RWPE2 (cell line): Measurements from ENCODE around the gene MCF2L.

Experiments used
- ATAC-seq: fragments of 200-7000 bp; cut with Tn5 transposase; 3 replicates; pipeline ENCODE4 v1.9.1; 2021; ENCODE audit warnings: low read depth
- DNase-seq: peaks from one replicate; pipeline ENCODE4 v3.0.0-alpha.2; 2020; ENCODE audit warnings: low spot score
- H3K27ac ChIP-seq: fragments of 450-650 bp; 2 replicates; pipeline ENCODE4 v1.5.1; 2017; ENCODE audit warnings: mild to moderate bottlenecking; ENCODE audit not compliant: poor library complexity, severe bottlenecking
- H3K27me3 ChIP-seq: fragments of 250-450 bp; sonication (Bioruptor Pico); 2 replicates; pipeline ENCODE4 v1.5.1; 2021; ENCODE audit warnings: mild to moderate bottlenecking, moderate library complexity; ENCODE audit not compliant: insufficient read depth, poor library complexity, severe bottlenecking
- H3K36me3 ChIP-seq: fragments of 250-450 bp; sonication (Bioruptor Pico); 2 replicates; pipeline ENCODE4 v1.5.1; 2020; ENCODE audit warnings: low read depth, mild to moderate bottlenecking, moderate library complexity
- H3K4me1 ChIP-seq: fragments of 250-450 bp; sonication (Bioruptor Pico); 2 replicates; pipeline ENCODE4 v1.5.1; 2021; ENCODE audit warnings: mild to moderate bottlenecking, moderate library complexity; ENCODE audit not compliant: insufficient read depth, poor library complexity, severe bottlenecking
- H3K4me3 ChIP-seq: fragments of 250-450 bp; sonication (Bioruptor Pico); 2 replicates; pipeline ENCODE4 v1.5.1; 2021; ENCODE audit warnings: mild to moderate bottlenecking, moderate library complexity; ENCODE audit not compliant: severe bottlenecking
- H3K9me3 ChIP-seq: fragments of 250-450 bp; sonication (Bioruptor Pico); 2 replicates; pipeline ENCODE4 v1.5.1; 2021; ENCODE audit warnings: mild to moderate bottlenecking, moderate library complexity; ENCODE audit not compliant: severe bottlenecking
- TF ChIP-seq, protein P1 (sequence below): fragments of 450-650 bp; IDR thresholded peaks from one replicate; pipeline ENCODE4 v1.5.1; 2017; ENCODE audit warnings: mild to moderate bottlenecking, moderate library complexity; ENCODE audit not compliant: poor library complexity, severe bottlenecking

Gene MCF2L

GRCh38 chr13:113141601-113141970, 172.6 kb downstream of the MCF2L start:
- no peak for DNase-seq

GRCh38 chr13:113142876-113143275, 173.9 kb downstream of the MCF2L start:
- H3K27me3 ChIP-seq = no peaks in the 10 kb centered on the region
- ATAC-seq (no peak), DNase-seq (no peak)
- H3K27ac ChIP-seq = no peak overlapping the region
- H3K4me3 ChIP-seq = no peak overlapping the region
- TF ChIP-seq, protein P1, sequence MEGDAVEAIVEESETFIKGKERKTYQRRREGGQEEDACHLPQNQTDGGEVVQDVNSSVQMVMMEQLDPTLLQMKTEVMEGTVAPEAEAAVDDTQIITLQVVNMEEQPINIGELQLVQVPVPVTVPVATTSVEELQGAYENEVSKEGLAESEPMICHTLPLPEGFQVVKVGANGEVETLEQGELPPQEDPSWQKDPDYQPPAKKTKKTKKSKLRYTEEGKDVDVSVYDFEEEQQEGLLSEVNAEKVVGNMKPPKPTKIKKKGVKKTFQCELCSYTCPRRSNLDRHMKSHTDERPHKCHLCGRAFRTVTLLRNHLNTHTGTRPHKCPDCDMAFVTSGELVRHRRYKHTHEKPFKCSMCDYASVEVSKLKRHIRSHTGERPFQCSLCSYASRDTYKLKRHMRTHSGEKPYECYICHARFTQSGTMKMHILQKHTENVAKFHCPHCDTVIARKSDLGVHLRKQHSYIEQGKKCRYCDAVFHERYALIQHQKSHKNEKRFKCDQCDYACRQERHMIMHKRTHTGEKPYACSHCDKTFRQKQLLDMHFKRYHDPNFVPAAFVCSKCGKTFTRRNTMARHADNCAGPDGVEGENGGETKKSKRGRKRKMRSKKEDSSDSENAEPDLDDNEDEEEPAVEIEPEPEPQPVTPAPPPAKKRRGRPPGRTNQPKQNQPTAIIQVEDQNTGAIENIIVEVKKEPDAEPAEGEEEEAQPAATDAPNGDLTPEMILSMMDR = no peak
- no peaks in the 10 kb centered on the region for H3K4me1 ChIP-seq
- H3K9me3 ChIP-seq = no peaks in the 10 kb centered on the region
- H3K36me3 ChIP-seq = no peaks in the 10 kb centered on the region

More at GRCh38 chr13:113141601-113141970, 172.6 kb downstream of the MCF2L start:
- no peaks in the 10 kb centered on the region for H3K27me3 ChIP-seq
- H3K9me3 ChIP-seq = no peaks in the 10 kb centered on the region
- no peak overlapping the region for H3K4me3 ChIP-seq
- ATAC-seq = no peak
- no peaks in the 10 kb centered on the region for H3K36me3 ChIP-seq
- TF ChIP-seq, protein P1 = no peak
- H3K27ac ChIP-seq = no peak overlapping the region
- H3K4me1 ChIP-seq = no peaks in the 10 kb centered on the region

DNA sequence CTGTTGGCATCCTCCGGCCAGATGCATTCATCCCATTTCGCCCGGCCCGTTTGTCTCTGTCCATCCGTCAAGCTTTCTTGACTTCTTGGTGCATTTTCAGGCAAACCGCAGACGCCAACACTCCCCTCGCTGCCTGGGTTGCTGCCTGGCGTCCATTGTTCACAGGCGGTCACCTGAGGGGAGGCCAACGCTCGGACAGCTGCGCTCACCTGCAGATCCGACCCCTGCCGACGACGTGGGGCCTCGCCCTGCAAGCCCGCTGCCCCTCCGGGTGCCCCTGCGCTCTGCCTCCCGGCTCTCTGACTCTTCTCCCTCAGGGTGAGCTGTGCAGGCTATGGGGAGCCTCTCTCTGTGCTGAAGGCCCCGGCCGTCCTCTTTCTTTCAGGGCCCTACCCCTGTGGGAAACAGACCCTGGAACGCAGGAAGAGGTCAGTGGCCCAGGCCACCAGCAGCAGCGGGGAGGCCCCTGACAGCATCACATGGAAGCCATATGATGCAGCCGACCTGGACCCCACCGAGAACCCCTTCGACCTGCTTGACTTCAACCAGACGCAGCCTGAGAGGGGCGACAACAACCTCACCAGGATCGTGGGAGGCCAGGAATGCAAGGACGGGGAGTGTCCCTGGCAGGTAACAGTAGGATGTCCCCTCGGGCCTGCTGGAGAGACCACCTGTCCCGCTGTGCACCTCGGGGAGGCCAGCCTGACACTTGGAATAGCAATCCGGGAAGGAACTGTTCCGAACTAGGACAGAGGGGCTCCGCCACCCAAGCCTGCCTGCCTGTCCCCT, 174.6 kb downstream of the MCF2L start:
- Histone ChIP-seq H3K4me1 (no peaks in the 10 kb centered on the region), H3K27ac (no peak overlapping the region), H3K9me3 (no peaks in the 10 kb centered on the region), H3K4me3 (no peak overlapping the region), H3K27me3 (no peaks in the 10 kb centered on the region), H3K36me3 (no peaks in the 10 kb centered on the region)
- no peak for DNase-seq
- no peak for ATAC-seq
- TF ChIP-seq, protein P1 = no peak

DNA sequence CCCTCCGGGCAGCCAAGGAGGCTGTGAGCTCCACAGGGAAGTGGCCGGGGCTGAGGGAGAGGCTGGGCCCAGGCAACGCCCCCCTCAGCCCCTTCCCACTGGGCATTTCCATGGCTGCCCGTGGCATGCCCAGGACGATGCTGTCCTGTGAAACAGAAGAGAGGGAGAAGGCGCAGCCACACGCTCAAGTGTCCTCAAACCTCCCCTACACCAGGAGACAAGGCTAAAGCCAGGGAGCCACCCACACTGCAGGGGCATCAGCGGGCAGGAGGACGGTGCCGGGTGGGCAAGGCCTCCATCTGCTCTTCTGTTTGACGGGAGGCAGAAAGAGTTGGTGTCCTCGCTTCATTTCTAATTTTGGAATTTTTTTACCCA, 175.2 kb downstream of the MCF2L start:
- Histone ChIP-seq H3K4me3 (no peak overlapping the region), H3K9me3 (no peaks in the 10 kb centered on the region), H3K27ac (no peak overlapping the region), H3K27me3 (no peaks in the 10 kb centered on the region), H3K36me3 (no peaks in the 10 kb centered on the region), H3K4me1 (no peaks in the 10 kb centered on the region)
- DNase-seq (no peak), ATAC-seq (no peak)
- TF ChIP-seq, protein P1 = no peak

DNA sequence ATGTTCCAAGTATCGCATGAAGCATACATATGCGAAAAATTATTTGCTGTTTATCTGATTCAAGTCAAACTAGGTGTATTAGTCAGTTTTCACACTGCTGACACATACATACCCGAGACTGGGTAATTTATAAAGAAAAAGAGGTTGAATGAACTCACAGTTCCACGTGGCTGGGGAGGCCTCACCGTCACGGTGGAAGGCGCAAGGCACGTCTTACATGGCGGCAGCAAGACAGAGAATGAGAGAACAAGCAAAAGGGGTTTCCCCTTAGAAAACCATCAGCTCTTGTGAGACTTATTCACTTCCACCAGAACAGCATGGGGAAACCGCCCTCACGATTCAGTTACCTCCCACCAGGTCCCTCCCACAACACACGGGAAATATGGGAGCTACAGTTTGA, 176.5 kb downstream of the MCF2L start:
- ATAC-seq = no peak
- TF ChIP-seq, protein P1 = no peak
- no peaks in the 10 kb centered on the region for H3K27me3 ChIP-seq
- H3K36me3 ChIP-seq = no peaks in the 10 kb centered on the region
- no peak overlapping the region for H3K27ac ChIP-seq
- no peaks in the 10 kb centered on the region for H3K9me3 ChIP-seq
- H3K4me1 ChIP-seq = no peaks in the 10 kb centered on the region
- H3K4me3 ChIP-seq = no peak overlapping the region
- DNase-seq = no peak
